ENCODE measurements around the gene SLC35F3. TPM values are rescaled to one million over a fixed set of nuclear protein-coding genes. Genes with fewer than 3 reads are reported as not detected.

SLC35F3 gene
- total and polyA plus RNA-seq, 4 donors = 0.01 to 0.37 (median 0.08) TPM; not detected in 1

GRCh38 chr1:234320549-234320948 is 416.1 kb downstream of the SLC35F3 start (continued):
- TF ChIP-seq ZBTB33 (IDR thresholded peaks at IDR 0.05) = no peak
- TF ChIP-seq FOXA1 (IDR thresholded peaks at IDR 0.05) = no peak
- no peak for TF ChIP-seq JUND (IDR thresholded peaks at IDR 0.05)
- peak; percentile 13 for TF ChIP-seq HNF4G (IDR thresholded peaks at IDR 0.05)

GRCh38 chr1:234321231-234321630 is 416.8 kb downstream of the SLC35F3 start:
- Histone ChIP-seq H3K4me3 (ENCODE audit: low read depth in 1 of 3, low read length in 3 of 3) (no peak overlapping the region), H3K4me1 (ENCODE audit: control insufficient read depth in 4 of 4, insufficient read depth in 4 of 4, low read length in 3 of 4) (peaks cover 0 to 16% (median 14%) of the 10 kb centered on the region in 4 donors), H3K9ac (ENCODE audit: low read depth in 1 of 2, low read length in 2 of 2) (no peak overlapping the region), H3K9me3 (ENCODE audit: control insufficient read depth in 4 of 4, low read length in 3 of 4) (no peaks in the 10 kb centered on the region), H3K27ac (ENCODE audit: low read depth in 1 of 2, low read length in 2 of 2) (no peak overlapping the region), H3K27me3 (ENCODE audit: control insufficient read depth in 4 of 4, insufficient read depth in 4 of 4, low read length in 3 of 4) (no peaks in the 10 kb centered on the region), H3K36me3 (ENCODE audit: control insufficient read depth in 4 of 4, insufficient read depth in 3 of 4, low read depth in 1 of 4, low read length in 3 of 4) (no peaks in the 10 kb centered on the region)
- DNase-seq (ENCODE audit: low spot score) = no peak
- TF ChIP-seq YY1 (IDR thresholded peaks at IDR 0.05) = no peak
- no peak for TF ChIP-seq ATF3 (IDR thresholded peaks at IDR 0.05)
- TF ChIP-seq HNF4A (conservative IDR thresholded peaks at IDR 0.05) = no peak
- no peak for TF ChIP-seq ZBTB33 (IDR thresholded peaks at IDR 0.05)
- TF ChIP-seq RAD21 (IDR thresholded peaks at IDR 0.05) = no peak
- no peak for TF ChIP-seq CTCF (IDR thresholded peaks at IDR 0.05; ENCODE audit: low read depth, low read length, missing input control)
- no peak for TF ChIP-seq RXRA (IDR thresholded peaks at IDR 0.05)
- no peak for TF ChIP-seq SP1 (IDR thresholded peaks at IDR 0.05)
- no peak for TF ChIP-seq FOXA2 (IDR thresholded peaks at IDR 0.05)
- no peak for TF ChIP-seq TAF1 (conservative IDR thresholded peaks at IDR 0.05)
- TF ChIP-seq HNF4G (IDR thresholded peaks at IDR 0.05) = no peak
- WGBS = 82% methylated on average over 6 of the region's 6 CpGs

GRCh38 chr1:234322097-234322496 is 417.6 kb downstream of the SLC35F3 start:
- 94% methylated on average over 3 of the region's 3 CpGs for WGBS
- Histone ChIP-seq H3K27me3 (ENCODE audit: control insufficient read depth in 4 of 4, insufficient read depth in 4 of 4, low read length in 3 of 4) (no peaks in the 10 kb centered on the region), H3K4me1 (ENCODE audit: control insufficient read depth in 4 of 4, insufficient read depth in 4 of 4, low read length in 3 of 4) (peaks cover 0 to 21% (median 15%) of the 10 kb centered on the region in 4 donors), H3K9ac (ENCODE audit: low read depth in 1 of 2, low read length in 2 of 2) (no peak overlapping the region), H3K36me3 (ENCODE audit: control insufficient read depth in 4 of 4, insufficient read depth in 3 of 4, low read depth in 1 of 4, low read length in 3 of 4) (no peaks in the 10 kb centered on the region), H3K27ac (ENCODE audit: low read depth in 1 of 2, low read length in 2 of 2) (no peak overlapping the region), H3K9me3 (ENCODE audit: control insufficient read depth in 4 of 4, low read length in 3 of 4) (no peaks in the 10 kb centered on the region), H3K4me3 (ENCODE audit: low read depth in 1 of 3, low read length in 3 of 3) (no peak overlapping the region)
- DNase-seq (ENCODE audit: low spot score) = no peak
- TF ChIP-seq FOXA1 (IDR thresholded peaks at IDR 0.05) (no peak), EGR1 (IDR thresholded peaks at IDR 0.05; ENCODE audit: low read depth in 2 of 2) (no peak), JUND (IDR thresholded peaks at IDR 0.05) (no peak), ZBTB33 (IDR thresholded peaks at IDR 0.05) (no peak), NR2F2 (IDR thresholded peaks at IDR 0.05) (no peak), SP1 (IDR thresholded peaks at IDR 0.05) (no peak), FOXA2 (IDR thresholded peaks at IDR 0.05) (no peak), RAD21 (IDR thresholded peaks at IDR 0.05) (no peak), HNF4G (IDR thresholded peaks at IDR 0.05) (no peak), YY1 (IDR thresholded peaks at IDR 0.05) (no peak), MAX (IDR thresholded peaks at IDR 0.05) (no peak), TAF1 (conservative IDR thresholded peaks at IDR 0.05) (no peak), HNF4A (conservative IDR thresholded peaks at IDR 0.05) (no peak), RXRA (IDR thresholded peaks at IDR 0.05) (no peak), CTCF (IDR thresholded peaks at IDR 0.05; ENCODE audit: low read depth, low read length, missing input control) (no peak), ATF3 (IDR thresholded peaks at IDR 0.05) (no peak)
